DND-41 (cell line): ENCODE measurements around the gene REEP6.

Experiments used
- EZH2 ChIP-seq: IDR thresholded peaks from 3 replicates; pipeline ENCODE4 v1.6.1; 2012; ENCODE audit warnings: borderline replicate concordance, low read depth, mild to moderate bottlenecking, moderate library complexity, low read length, inconsistent platforms; ENCODE audit not compliant: severe bottlenecking
- TF ChIP-seq, protein P1 (sequence below): IDR thresholded peaks from 2 replicates; pipeline ENCODE4 v1.5.1; 2012; ENCODE audit warnings: borderline replicate concordance, low read length, moderate library complexity, mild to moderate bottlenecking; ENCODE audit not compliant: poor library complexity, severe bottlenecking; ENCODE audit errors: extremely low read depth

DNA sequence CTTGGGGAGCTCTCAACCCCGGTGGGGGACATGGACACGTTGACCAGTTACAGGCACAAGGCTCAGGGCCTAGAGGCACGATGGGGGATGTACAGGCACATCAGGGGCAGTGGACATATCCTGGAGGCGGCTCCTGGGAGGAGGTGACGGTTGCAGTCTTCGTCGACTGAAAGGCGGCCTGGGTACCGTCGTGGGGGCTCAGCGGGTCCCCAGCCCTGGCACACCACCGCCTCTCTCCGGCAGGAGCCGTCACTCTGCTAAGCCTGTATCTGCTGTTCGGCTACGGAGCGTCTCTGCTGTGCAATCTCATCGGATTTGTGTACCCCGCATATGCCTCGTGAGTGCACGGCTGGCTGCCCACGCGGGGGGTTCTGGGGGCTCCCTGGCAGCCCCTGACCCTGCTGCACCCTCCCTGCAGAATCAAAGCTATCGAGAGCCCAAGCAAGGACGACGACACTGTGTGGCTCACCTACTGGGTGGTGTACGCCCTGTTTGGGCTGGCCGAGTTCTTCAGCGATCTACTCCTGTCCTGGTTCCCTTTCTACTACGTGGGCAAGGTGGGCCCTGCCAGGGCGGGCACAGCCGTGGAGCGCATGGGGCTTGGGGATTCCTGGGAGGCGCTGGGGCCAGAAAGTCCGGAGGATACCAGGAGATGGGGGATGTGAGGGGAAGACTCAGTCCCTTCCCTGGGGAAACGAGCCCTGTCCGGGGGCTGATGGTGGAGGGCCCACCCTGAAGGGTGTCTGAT lies 4.2 kb downstream of the REEP6 start:
- TF ChIP-seq, protein P1, sequence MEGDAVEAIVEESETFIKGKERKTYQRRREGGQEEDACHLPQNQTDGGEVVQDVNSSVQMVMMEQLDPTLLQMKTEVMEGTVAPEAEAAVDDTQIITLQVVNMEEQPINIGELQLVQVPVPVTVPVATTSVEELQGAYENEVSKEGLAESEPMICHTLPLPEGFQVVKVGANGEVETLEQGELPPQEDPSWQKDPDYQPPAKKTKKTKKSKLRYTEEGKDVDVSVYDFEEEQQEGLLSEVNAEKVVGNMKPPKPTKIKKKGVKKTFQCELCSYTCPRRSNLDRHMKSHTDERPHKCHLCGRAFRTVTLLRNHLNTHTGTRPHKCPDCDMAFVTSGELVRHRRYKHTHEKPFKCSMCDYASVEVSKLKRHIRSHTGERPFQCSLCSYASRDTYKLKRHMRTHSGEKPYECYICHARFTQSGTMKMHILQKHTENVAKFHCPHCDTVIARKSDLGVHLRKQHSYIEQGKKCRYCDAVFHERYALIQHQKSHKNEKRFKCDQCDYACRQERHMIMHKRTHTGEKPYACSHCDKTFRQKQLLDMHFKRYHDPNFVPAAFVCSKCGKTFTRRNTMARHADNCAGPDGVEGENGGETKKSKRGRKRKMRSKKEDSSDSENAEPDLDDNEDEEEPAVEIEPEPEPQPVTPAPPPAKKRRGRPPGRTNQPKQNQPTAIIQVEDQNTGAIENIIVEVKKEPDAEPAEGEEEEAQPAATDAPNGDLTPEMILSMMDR = no peak
- TF ChIP-seq EZH2 = no peak
